Neural cell (in vitro differentiated cells): Measurements from ENCODE around the gene NAE1.

Experiments used
- CTCF ChIP-seq: fragments of 450-650 bp; IDR thresholded peaks from 2 replicates; pipeline ENCODE4 v1.5.1; 2014; ENCODE audit warnings: antibody characterized with exemption, mild to moderate bottlenecking, moderate library complexity; ENCODE audit not compliant: poor library complexity, severe bottlenecking
- EP300 ChIP-seq: fragments of 450-650 bp; conservative IDR thresholded peaks from 2 replicates; pipeline ENCODE4 v1.6.1; 2014; ENCODE audit warnings: antibody characterized with exemption, mild to moderate bottlenecking, moderate library complexity; ENCODE audit not compliant: poor library complexity, severe bottlenecking
- EZH2 ChIP-seq: fragments of 200-600, 300-800 bp; shearing (Covaris generic), sonication (generic); IDR thresholded peaks from 2 replicates; pipeline ENCODE4 v1.6.1; 2014; ENCODE audit warnings: antibody characterized with exemption, low read length, borderline replicate concordance, mild to moderate bottlenecking; ENCODE audit not compliant: insufficient read depth, poor library complexity, severe bottlenecking
- REST ChIP-seq: IDR thresholded peaks from 2 replicates; pipeline ENCODE4 v1.6.1; 2012; ENCODE audit warnings: borderline replicate concordance

GRCh38 chr16:66856801-66857200, 26.0 kb upstream of the NAE1 start:
- TF ChIP-seq CTCF = no peak
- TF ChIP-seq EZH2 = no peak
- TF ChIP-seq EP300 = no peak
- TF ChIP-seq REST = no peak
